ENCODE measurements around the gene MAP4K5. TPM values are rescaled to one million over a fixed set of nuclear protein-coding genes. Genes with fewer than 3 reads are reported as not detected.

MAP4K5 gene
- total and polyA plus RNA-seq, 2 of the 13 experiments (the other 11 are each of a cell fraction or from before 2014, with no cell fraction given): 12.7 to 23.9 TPM

GRCh38 chr14:50544911-50545310 lies 12.5 kb upstream of the MAP4K5 start:
- Histone ChIP-seq H3K4me3 (replicated peaks in 1 of 3; ENCODE audit: insufficient read depth in 1 of 3, low read depth in 2 of 3, low read length in 3 of 3) (no peak overlapping the region), H3K4me1 (ENCODE audit: insufficient read depth, low read length) (peaks cover 34% of the 10 kb centered on the region), H3K27me3 (ENCODE audit: control insufficient read depth in 1 of 2, insufficient read depth in 2 of 2, low read length in 2 of 2) (no peaks in the 10 kb centered on the region; a peak in 1 of 5 replicates), H3K79me2 (ENCODE audit: insufficient read depth, low read length) (no peaks in the 10 kb centered on the region), H4K20me1 (ENCODE audit: insufficient read depth, low read length) (no peaks in the 10 kb centered on the region), H3K4me2 (ENCODE audit: low read depth, low read length) (no peak overlapping the region), H3K9me3 (ENCODE audit: low read length) (no peaks in the 10 kb centered on the region), H3K27ac (ENCODE audit: extremely low read length, insufficient read depth, low read length) (no peak overlapping the region), H3K36me3 (replicated peaks in 1 of 2; ENCODE audit: control insufficient read depth in 1 of 2, insufficient read depth in 2 of 2, low read length in 2 of 2) (no peaks in the 10 kb centered on the region), H2AFZ (ENCODE audit: low read length) (no peak overlapping the region), H3K9ac (ENCODE audit: insufficient read depth, low read depth, low read length) (no peak overlapping the region)
- DNase-seq (ENCODE audit: low spot score) (no peak), ATAC-seq (no peak), FAIRE-seq (no peak)
- POLR2A ChIA-PET: no interaction called here
- TF ChIP-seq SNAI1 (CRISPR knock-in tag; IDR thresholded peaks at IDR 0.05; ENCODE audit: borderline replicate concordance) (no peak), AGO1 (IDR thresholded peaks at IDR 0.05; ENCODE audit: low read depth, low read length, poor library complexity, severe bottlenecking) (no peak), CENPT (CRISPR knock-in tag; IDR thresholded peaks at IDR 0.05; ENCODE audit: low read depth) (no peak), ZFP36L1 (CRISPR knock-in tag; IDR thresholded peaks at IDR 0.05) (no peak), IRF9 (CRISPR knock-in tag; IDR thresholded peaks at IDR 0.05; ENCODE audit: borderline replicate concordance) (no peak), SNAPC5 (CRISPR knock-in tag; IDR thresholded peaks at IDR 0.05; ENCODE audit: borderline replicate concordance) (no peak), HHEX (CRISPR knock-in tag; IDR thresholded peaks at IDR 0.05) (no peak), ZSCAN22 (CRISPR knock-in tag; IDR thresholded peaks at IDR 0.05) (no peak), PCBP1 (IDR thresholded peaks at IDR 0.05; ENCODE audit: borderline replicate concordance, low read depth, low read length) (no peak), ZMYM4 (CRISPR knock-in tag; IDR thresholded peaks at IDR 0.05) (no peak), GZF1 (CRISPR knock-in tag; IDR thresholded peaks at IDR 0.05) (no peak), ARNTL (CRISPR knock-in tag; IDR thresholded peaks at IDR 0.05) (no peak), SYNCRIP (IDR thresholded peaks at IDR 0.05; ENCODE audit: insufficient read depth, low read depth, low read length) (no peak), MLLT10 (CRISPR knock-in tag; IDR thresholded peaks at IDR 0.05) (no peak)
- TF ChIP-seq, protein P1, sequence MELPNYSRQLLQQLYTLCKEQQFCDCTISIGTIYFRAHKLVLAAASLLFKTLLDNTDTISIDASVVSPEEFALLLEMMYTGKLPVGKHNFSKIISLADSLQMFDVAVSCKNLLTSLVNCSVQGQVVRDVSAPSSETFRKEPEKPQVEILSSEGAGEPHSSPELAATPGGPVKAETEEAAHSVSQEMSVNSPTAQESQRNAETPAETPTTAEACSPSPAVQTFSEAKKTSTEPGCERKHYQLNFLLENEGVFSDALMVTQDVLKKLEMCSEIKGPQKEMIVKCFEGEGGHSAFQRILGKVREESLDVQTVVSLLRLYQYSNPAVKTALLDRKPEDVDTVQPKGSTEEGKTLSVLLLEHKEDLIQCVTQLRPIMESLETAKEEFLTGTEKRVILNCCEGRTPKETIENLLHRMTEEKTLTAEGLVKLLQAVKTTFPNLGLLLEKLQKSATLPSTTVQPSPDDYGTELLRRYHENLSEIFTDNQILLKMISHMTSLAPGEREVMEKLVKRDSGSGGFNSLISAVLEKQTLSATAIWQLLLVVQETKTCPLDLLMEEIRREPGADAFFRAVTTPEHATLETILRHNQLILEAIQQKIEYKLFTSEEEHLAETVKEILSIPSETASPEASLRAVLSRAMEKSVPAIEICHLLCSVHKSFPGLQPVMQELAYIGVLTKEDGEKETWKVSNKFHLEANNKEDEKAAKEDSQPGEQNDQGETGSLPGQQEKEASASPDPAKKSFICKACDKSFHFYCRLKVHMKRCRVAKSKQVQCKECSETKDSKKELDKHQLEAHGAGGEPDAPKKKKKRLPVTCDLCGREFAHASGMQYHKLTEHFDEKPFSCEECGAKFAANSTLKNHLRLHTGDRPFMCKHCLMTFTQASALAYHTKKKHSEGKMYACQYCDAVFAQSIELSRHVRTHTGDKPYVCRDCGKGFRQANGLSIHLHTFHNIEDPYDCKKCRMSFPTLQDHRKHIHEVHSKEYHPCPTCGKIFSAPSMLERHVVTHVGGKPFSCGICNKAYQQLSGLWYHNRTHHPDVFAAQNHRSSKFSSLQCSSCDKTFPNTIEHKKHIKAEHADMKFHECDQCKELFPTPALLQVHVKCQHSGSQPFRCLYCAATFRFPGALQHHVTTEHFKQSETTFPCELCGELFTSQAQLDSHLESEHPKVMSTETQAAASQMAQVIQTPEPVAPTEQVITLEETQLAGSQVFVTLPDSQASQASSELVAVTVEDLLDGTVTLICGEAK (IDR thresholded peaks at IDR 0.05): no peak
- TF ChIP-seq, protein P1 (CRISPR knock-in tag; IDR thresholded peaks at IDR 0.05): no peak
- CTCF ChIA-PET (ENCODE audit: low intra/inter-chr PET ratio, low total read pairs): no interaction called here
- no TSS peak for BruUV-seq (replicated peaks)
- in situ Hi-C loops (cut with HindIII; ENCODE audit: extremely low pct_ligation_motif_present, low pct_unique_long_range_greater_than_20kb): loop anchor here (5.0 to 25.0 kb wide), 2 partner anchors 227 to 683 kb away; partner anchors contain the start of gene NEMF
- intact Hi-C loops (cut with micrococcal nuclease; ENCODE audit: unreplicated experiment): no loop called here
- 67% methylated on average over 3 of the region's 3 CpGs for WGBS (ENCODE audit: low lambda C conversion rate)
